Activated naive CD8-positive, alpha-beta T cell treated with anti-CD3 and anti-CD28 coated beads, Interleukin-2, amount 50 U/mL, for 16 hours (primary cell): ENCODE data around the gene ADAMTS12.

Experiments used
- DNase-seq: peaks from one replicate; pipeline ENCODE4 v3.0.0-alpha.2; 2020; ENCODE audit warnings: low read depth, low spot score

Gene ADAMTS12

DNA sequence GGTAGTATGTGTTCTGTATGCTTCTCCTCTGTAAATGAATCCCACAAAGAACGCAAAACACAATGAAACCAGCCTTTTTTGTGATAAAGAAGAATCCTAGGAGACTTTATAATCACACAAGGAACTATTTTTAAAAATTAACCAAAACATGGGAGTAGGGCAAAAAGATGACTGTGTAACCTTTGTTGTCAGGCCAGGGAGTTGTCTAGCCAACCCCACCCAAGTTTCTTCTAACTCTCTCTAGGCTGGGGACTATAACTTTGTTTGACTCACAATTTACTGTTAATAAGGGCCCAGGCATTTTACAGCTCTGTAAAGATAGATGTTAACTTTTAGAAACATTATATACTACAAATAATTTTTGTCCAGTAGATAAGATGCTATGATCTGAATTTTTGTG, 176.1 kb downstream of the ADAMTS12 start:
- DNase-seq, result no peak

DNA sequence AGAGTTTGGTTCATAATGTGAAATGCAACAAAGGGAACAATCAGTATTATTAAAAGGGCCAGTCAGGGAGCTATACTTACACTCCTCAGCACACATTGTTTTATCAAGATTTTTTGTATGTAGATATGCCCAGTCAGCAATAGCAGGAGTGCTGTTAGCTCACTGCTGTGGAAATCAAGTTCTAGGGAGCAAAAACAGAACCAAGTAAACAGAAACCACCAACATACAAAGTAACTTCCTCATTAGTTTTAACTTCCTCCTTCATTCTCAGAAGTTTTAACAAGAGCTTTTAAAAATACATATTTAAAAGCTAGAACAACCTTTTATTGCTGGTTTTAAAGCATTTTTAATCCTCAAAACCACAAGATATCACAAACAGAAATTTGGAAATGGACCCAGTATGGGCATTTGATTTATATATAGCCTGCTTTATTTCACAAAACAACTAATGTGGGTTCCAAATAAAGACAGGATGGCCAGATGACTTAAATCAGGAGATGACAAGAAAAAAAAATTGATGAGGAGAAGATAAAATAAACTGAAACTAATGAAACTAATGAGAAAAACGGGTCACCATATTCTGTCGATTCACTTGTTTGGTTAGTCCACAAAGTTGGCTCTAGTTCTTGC, 178.5 kb downstream of the ADAMTS12 start:
- DNase-seq, result no peak

DNA sequence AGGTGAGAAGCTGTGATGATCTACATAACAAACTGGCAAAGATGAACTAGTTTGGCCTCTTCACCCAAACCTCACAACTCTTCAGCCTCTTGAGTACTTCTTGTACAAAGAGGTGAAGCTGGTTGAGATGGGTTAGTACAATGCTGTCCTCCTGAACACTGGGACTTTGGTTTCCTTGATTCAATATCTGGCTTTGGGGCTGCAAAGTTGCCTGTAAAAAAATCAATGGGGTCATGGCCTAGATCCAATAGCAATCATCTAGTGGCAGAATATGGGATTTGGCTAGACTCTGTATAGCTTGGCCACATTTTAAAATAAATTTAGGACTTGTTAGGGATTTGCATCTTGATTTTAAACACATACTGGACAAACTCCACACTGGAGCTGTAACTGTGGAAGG, 179.1 kb downstream of the ADAMTS12 start:
- DNase-seq, result no peak

DNA sequence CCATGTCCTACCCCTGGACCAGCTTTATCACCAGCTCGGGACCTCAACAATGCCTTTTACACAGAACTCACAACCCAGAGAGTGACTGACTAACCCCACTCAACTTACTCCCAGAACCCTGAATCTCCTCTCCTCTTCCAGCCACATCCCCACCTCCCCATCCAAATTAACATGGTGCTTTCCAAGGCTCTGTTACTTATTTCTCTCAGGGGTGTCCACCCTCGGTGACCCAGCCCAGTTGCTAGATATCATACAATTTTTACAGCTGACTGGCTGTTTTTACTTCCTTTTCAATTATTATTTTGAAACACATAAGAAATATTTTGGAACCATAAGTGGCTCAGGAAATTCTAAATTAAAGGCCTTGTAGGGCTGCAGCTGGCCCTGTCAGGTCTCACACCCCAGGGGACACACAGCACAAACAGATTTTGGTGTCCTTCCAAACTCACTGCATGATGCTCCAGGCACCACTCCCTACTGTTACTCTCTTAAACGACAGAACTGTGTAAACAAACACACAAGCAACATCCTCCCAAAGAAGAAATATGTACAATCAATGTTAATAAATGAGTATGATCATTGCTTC, 180.6 kb downstream of the ADAMTS12 start:
- DNase-seq, result no peak

DNA sequence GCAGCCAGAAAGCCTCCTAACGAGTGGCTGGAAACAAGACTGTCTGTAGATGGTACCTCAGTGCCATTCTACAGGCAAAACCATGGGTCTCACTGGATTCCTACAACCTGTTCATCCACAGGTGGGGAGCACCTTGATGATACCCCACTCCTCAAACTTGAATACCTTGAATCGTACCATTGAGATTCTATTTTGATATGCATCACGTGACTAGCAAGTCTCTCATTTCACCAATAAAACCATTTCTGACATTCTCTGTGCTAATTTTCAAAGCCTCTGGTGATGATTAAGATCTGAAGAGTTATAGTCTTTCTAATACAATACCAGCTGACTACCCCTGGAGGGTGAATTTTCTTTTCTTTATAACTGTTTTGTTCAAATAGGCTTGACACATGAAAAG, 188.9 kb downstream of the ADAMTS12 start:
- no peak for DNase-seq

DNA sequence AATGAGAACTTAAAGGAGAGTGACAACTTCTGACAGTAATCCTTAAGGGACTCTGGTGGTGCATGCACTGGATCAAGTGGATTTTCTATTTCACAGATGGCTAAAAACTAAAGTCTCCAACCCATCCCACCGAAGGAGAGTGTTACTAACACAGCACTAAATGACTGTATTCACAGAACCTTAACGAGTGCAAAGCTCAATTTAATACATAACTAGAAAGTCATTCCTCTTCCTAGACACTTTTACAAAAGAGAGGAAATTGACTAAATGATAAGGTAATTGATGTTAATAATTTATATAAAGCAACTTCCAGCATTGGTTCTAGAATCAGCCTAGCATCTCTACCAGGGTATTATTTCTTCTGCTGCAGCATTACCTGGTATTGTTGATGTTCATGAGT, 189.8 kb downstream of the ADAMTS12 start:
- DNase-seq, result no peak

DNA sequence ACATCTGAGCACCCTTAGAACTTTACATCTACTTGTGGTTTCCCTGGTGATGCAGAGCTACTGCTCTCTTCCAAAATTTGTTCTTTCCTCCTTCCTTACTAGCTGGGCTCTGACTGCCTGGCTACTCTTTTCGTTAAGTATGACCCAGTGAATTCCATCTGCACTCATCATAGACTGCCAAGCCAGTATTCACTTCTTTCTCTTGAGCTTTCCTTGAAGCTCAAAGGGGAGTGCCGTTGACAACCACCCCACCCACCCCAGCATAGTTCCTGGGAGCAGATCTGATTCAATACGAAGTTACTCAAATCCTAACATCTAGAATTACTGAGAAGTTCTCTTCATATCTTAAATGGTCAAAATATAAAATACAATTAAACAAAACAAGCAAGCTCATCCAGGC, 190.5 kb downstream of the ADAMTS12 start:
- no peak for DNase-seq

DNA sequence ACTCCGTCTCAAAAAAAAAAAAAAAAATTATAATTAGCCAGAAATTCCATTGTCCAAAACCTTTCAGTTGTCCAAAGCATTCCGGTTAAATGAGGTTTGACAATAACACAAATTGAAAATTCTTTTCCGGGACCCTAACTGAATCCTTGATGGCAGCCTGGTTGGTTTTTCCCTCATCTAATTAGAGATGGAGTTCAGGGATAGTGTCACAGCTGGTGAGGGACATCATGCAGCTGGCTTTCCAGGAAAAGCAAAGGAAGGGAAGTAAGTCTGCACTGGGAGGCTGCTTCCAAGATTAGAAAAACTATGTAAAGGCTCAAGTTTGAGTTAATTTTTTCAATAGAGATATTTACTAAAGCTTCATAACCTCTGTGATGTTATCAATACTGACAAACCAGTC, 195.4 kb downstream of the ADAMTS12 start:
- no peak for DNase-seq

DNA sequence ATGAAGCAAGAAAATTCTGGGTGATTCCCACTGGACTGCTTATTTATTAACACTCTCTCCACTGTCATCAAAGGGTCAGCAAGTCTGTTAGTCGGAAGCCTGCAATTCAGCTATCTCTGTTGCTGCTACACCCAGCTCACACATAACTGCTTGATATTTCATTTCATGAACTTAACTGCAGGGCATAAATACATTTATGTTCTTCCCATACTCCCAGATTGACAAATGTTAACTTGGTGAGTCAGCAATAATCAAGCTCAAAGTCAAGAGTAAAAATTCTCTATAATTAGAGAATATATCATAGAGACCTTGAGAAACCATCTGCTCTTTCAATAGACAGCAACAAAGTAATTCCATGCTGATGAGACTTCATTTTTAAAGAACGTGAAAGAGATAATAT, 198.8 kb downstream of the ADAMTS12 start:
- no peak for DNase-seq

DNA sequence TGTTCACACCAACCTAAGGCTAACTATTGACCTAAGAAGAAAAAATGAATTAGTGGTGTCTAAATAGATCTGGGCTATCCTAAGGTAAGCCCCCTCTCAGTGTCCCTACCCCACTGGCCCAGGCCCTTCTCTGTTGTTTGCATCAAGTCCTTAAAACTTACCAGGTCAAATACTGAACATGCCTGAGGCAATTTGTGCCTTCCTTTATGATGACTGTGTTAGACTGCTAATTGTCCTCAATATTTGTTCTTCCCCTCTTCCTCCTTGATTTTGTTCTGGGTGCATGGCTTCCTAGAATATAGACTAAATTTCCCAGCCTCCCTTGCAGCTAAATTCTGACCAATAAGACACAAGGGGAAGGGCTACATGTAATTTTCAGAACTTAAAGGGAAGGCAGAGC, 199.9 kb downstream of the ADAMTS12 start:
- DNase-seq, result no peak

DNA sequence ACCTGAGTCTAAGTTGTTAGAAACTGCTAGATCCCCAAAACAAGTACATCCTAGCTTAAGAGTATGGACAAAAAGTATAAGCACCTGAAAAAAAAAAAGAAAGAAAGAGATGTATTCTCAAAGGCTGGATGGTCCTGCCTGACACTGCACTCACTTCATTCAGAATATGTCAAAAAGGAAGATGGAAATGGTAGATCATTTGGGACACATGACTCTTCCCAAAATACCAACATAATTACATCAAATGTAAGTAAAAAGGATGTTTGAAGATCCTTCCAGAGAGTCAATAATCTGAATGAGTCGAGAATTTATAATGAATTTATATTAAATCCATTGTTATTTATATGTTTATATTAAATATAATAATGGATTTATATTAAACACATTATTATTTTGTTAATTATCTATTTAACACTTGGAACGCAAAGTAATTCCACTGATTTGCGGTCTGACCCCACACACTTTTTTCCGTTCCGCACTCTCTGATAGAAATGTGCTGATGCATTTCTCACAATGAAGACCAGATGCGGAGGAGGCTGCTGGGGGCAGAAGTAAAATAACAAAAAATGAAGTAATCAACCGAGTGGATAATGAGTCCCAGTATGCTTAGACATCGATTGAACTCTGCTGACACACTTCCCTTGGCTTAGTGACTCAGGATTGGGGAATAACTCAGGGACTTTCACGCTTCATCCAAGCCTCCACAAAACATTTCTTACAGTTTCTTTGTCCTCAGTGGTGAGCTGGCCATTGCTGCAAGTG, 201.2 kb downstream of the ADAMTS12 start:
- no peak for DNase-seq

DNA sequence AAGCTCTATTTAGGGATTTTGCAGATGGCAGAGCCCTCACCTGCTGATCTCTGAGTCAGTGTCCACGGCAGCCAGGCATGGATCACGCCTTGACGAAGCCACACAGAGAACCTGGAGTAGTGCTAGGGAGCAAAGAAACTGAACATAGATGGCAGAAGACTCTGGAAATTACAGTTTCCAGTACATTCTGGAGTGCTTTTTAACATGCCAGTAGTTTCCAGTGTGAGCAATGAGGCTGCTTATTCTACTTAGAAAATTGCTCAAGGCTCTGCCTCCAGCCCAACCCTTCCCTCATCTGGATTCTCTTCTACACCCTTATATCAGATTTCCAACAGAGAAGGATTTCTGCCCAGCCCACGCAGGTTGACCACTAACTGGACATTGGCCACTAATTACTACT, 203.3 kb downstream of the ADAMTS12 start:
- DNase-seq, result no peak

DNA sequence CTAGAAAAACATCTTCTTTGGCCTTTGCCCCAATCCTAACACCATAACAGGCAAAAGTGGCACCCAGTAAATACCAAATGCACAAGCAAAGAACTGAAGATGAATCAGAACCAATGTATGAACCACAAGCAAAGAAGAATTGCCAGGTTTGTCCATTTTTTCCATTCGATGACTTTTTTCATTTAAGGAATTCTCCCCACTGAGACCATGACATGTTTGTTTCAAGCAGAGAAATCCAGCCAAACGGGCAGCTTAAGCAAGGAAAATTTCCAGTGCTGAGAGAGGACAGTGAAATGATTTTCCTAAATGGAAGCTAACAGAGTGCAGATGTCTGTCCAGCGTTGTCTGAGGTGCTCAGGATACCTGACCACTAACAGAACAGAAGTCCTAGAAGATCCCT, 203.7 kb downstream of the ADAMTS12 start:
- no peak for DNase-seq

DNA sequence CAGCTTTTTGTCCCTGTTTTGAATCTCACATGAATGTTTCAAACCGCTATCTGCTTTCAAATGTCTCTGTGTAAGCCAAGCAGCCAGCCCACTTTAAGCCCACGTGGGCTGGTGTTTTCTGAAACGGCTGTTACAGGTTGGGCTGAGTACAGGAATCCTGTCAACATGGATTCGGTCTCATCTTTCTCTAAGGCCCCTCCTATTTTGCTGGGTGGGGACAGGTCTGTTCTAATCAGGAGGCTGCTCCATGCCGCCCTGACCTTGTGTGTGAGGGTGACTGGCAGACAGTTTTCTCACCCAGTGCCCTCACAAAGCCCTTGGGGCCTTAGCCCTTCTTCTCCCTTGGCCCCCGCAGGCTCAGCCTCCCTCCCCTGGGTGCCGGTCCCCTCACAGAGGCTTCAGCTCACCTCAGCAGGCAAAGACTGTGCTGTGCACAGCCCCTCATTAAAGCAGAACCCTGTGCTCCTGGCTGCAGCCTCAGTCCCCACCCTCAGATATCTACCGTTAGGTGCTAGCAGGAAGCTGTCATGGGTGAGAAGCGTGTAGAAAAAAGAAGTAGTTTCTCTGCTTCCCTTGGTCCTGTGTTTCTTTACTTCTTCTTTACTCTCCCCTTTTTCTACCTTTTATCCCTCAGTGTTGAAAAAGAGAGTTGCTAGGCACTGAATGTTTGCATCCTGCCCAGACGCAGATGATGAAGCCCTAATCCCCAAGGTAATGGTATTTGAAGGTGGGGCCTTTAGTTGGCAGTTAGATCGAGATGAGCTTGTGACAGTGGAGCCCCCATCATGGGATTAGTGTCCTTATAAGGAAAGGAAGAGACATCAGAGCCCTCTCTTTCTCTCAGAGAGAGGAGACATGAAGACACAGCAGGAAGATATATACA, 205.7 kb downstream of the ADAMTS12 start:
- no peak for DNase-seq

DNA sequence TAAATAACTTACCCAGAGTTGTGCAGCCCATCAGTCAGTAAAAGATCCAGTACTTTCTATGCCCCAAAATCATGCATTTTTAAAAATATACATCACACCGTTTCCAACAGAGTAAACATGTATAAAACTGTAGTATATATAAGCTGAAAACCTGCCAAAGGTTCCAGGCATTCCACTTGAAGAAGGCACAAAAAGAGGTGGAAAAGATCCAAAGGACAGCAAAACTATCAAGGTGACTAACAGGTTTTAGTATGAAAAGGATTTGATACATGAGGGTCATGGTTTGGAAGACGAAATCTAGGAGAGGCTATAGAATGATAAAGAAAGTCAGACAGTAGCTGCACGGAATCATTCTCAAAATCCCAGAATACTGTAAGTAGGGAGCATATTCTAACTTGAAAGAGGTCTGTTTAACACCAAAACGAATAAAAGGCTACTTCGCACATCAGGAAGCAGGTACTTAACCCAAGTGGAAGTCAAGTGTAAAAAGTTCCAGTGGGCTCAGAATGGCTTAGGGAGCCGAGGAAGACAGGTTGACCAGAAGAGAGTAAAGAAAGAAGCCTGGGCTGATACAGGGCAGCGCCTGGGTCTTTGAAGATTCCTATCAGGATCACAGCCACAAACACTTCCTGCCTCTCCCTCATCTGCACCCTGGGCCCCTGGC, 207.2 kb downstream of the ADAMTS12 start:
- no peak for DNase-seq

DNA sequence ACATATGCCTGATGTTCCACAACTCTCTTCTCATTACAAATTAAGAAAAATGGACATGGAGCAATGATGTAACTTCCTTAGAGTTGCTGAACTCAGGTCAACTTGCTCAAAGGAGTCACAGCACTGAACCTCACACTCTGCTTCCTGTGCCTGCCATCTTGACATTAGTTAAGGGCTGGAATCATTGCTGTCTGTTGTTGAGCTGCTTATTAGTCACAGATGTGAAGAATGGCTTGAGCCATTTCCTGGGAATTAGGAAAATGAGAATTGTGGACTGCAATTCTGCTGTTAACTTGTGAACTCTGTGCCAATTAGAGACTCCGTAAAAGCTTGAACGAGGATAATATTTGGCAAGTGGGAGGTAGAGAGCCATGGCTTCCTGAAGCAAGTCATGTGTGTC, 212.0 kb downstream of the ADAMTS12 start:
- no peak for DNase-seq

DNA sequence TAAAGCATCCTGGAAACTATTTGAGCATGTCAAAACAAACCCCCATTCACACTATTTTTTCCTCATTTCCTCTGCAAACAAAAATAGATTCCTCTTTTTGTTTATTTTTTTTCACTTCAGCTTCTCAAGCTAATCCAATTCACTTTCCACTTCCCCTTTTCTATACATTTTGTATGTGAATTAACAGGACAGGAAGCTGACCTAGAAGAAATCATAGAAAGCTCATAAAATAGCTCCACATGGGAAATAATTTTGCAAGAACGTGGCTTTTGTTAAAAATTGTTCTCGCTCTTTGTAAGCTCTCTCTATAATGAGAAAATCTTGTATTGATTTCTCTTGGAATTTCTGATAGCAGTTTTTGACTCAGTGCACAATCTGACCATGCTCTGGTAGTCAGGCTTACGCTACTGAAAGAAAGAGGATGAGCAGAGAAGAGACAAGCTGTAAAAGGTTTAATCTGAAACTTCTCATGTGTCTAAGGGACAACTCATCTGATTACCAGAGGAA, 215.8 kb downstream of the ADAMTS12 start:
- DNase-seq, result no peak

DNA sequence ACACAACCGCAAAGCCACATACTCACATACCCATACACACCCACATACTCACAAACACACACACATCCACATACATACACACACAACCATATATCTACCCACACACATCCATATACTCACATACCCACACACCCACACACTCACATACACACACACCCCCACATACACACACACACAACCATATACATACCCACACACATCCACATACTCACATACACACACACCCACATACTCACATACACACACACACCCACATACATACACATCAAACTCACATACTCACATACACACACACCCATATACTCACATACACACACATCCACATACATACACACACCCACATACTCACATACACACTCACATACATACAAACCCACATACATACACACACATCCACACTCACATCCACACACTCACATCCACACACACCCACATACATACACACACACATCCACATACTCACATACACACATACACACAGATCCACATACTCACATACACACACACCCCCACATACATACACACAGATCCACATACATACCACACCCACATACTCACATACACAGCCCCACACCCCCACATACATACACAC, 220.0 kb downstream of the ADAMTS12 start:
- DNase-seq, result no peak

DNA sequence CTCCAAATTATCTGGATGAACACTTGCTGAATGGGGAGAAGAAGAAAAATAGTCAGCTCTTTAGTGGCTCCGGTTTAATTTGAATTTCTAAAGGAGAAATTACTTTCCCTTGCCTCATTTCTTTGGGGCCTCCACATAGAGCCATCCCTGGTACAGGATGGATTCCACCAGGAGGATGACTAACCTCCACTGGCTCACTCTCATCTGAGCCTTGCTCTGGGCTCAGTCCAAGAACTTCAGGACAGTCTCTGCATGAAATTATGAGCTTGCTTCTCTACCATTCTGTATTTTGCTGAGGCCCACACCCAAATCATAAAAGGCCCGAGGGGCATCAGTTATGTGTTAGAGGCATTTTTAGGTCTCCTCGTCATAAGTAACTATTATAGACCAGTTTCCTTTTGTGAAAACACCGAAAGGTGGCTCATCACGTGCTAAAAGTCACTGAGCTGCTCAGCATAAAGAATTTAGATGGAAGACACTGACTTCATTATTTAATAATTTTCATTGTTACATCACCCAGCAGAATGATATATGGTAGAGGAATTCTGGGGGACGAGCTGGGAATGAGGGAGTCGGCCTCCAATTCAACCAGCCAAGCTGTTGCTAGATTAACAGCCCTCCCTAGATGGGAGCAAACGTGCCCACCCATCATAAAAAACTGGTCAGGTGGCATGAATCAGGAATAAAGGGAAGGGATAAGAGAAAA, 228.9 kb downstream of the ADAMTS12 start:
- DNase-seq, result no peak

DNA sequence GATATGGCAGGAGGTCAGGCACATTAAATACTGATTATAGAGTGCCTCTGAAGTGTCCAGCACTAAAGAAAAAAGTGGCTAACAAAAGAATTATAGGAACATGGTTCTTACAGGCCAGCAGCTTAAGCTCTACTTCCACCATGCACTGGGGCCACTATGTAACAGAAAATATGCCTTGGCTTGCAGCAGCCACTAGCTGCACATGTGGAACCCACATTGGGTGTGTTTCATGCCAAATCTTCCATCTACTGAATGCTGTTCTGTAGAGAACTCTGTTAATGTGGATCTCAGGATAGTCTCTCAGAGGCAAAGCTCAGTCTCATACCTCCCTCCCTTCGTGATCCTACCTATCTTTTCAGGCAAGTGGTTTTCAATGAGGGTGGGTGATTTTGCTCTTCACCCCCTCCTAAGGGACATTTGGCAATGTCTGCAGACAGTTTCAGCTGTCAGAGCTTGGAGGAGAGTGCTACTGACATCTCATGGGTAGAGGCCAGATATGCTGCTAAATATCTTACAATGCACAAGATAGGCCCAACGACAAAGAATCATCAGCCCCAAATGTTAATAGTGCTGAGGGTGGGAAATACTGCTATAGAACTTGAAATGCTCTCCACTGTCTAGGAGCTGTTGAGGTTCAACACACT, 232.1 kb downstream of the ADAMTS12 start:
- no peak for DNase-seq
